ENCODE results near the gene CRYL1. TPM values are rescaled to one million over a fixed set of nuclear protein-coding genes. Genes with fewer than 3 reads are reported as not detected.

The CRYL1 gene
- polyA plus RNA-seq, 1 of the 3 experiments (the other 2 are of a cell fraction): 34.8 TPM

DNA sequence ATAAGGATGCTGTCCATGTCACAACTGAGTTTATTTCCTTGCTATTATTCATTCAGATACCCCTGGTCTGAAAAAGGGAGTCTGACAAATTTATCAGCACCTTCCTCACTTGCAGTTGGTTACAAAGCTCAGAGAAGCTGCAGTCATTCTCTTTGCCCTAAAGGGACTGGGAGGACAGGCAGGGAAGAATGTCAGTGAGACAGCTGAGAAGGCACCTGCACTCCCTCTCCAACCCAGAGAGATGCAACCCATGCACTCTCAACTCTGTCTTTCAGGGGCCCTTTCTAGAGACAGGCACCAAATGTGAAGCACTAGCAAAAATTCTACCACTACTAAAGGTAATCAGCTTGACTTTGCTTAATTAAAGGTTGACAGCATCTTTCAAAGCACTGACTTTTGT, 83.3 kb downstream of the CRYL1 start (continued):
- no peak for TF ChIP-seq GABPA (IDR thresholded peaks at IDR 0.05; ENCODE audit: low read depth)
- TF ChIP-seq YY1 (IDR thresholded peaks at IDR 0.05; ENCODE audit: low read depth): no peak
- TF ChIP-seq NFIC (IDR thresholded peaks at IDR 0.05; ENCODE audit: borderline replicate concordance): no peak
- TF ChIP-seq MXI1 (IDR thresholded peaks at IDR 0.05; ENCODE audit: low read depth, low read length): no peak

DNA sequence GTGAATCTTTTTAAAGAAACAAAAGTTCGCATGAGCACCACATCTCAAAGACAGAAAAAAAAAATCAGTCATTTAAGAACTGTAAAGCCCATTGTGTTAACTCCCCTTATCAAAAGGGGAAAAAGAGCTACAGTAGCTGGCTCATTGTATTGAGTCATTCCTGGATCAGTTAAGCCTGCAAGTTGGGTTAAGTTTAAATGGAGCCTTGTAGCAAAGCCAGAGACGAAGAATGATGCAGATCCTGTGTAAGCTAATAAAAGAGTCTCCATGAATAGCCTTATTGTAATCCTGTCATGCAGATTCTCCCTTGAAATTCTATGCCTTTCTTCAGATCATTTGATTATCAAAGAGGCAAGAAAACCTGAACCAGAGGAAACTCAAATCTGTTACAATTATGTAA, 83.8 kb downstream of the CRYL1 start:
- H3K27me3 ChIP-seq (ENCODE audit: insufficient read depth): no peaks in the 10 kb centered on the region
- POLR2A ChIA-PET: no interaction called here
- 28% methylated on average over 2 of the region's 2 CpGs for WGBS (ENCODE audit: low lambda C conversion rate)
- no peak overlapping the region for H3K9ac ChIP-seq
- H3K79me2 ChIP-seq (ENCODE audit: insufficient read depth): no peaks in the 10 kb centered on the region
- no peak overlapping the region for H2AFZ ChIP-seq (ENCODE audit: low read depth)
- CTCF ChIA-PET: interaction anchor here (0.9 to 1.5 kb wide), 2 partner anchors 14 to 245 kb away, joined by 3 read pairs; no protein-coding TSS in a partner anchor
- H3K4me2 ChIP-seq: 0 out of 2 replicates have a peak overlapping the region, but pooled peaks have one; percentile 0
- TF ChIP-seq FOSL2 (IDR thresholded peaks at IDR 0.05; ENCODE audit: borderline replicate concordance, low read depth) (peak; percentile 9; the same call in 1 of the 2 replicates), JUND (IDR thresholded peaks at IDR 0.05) (peak; percentile 35; the same call in 1 of the 2 replicates)
- TF ChIP-seq, protein P1, sequence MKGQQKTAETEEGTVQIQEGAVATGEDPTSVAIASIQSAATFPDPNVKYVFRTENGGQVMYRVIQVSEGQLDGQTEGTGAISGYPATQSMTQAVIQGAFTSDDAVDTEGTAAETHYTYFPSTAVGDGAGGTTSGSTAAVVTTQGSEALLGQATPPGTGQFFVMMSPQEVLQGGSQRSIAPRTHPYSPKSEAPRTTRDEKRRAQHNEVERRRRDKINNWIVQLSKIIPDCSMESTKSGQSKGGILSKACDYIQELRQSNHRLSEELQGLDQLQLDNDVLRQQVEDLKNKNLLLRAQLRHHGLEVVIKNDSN (IDR thresholded peaks at IDR 0.05; ENCODE audit: borderline replicate concordance, low read depth): no peak
- TF ChIP-seq, protein P2, sequence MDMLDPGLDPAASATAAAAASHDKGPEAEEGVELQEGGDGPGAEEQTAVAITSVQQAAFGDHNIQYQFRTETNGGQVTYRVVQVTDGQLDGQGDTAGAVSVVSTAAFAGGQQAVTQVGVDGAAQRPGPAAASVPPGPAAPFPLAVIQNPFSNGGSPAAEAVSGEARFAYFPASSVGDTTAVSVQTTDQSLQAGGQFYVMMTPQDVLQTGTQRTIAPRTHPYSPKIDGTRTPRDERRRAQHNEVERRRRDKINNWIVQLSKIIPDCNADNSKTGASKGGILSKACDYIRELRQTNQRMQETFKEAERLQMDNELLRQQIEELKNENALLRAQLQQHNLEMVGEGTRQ (IDR thresholded peaks at IDR 0.05; ENCODE audit: borderline replicate concordance, low read depth, low read length): no peak
- TF ChIP-seq, protein P3, sequence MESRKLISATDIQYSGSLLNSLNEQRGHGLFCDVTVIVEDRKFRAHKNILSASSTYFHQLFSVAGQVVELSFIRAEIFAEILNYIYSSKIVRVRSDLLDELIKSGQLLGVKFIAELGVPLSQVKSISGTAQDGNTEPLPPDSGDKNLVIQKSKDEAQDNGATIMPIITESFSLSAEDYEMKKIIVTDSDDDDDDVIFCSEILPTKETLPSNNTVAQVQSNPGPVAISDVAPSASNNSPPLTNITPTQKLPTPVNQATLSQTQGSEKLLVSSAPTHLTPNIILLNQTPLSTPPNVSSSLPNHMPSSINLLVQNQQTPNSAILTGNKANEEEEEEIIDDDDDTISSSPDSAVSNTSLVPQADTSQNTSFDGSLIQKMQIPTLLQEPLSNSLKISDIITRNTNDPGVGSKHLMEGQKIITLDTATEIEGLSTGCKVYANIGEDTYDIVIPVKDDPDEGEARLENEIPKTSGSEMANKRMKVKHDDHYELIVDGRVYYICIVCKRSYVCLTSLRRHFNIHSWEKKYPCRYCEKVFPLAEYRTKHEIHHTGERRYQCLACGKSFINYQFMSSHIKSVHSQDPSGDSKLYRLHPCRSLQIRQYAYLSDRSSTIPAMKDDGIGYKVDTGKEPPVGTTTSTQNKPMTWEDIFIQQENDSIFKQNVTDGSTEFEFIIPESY (IDR thresholded peaks at IDR 0.05; ENCODE audit: borderline replicate concordance, low read depth): no peak
- H4K20me1 ChIP-seq (ENCODE audit: insufficient read depth): no peaks in the 10 kb centered on the region
- DNase-seq: no peak
- peaks cover 6% of the 10 kb centered on the region for H3F3A ChIP-seq (replicated peaks; ENCODE audit: insufficient read depth)
- H3K4me3 ChIP-seq (ENCODE audit: low read depth in 2 of 2, low read length in 1 of 2): no peak overlapping the region
- H3K4me1 ChIP-seq (ENCODE audit: control insufficient read depth in 1 of 2, insufficient read depth in 2 of 2, low read depth in 1 of 2, low read length in 1 of 2): no peaks in the 10 kb centered on the region; a peak in 1 of 4 replicates
- no peaks in the 10 kb centered on the region for H3K36me3 ChIP-seq (replicated peaks in 1 of 2; ENCODE audit: control insufficient read depth in 1 of 2, insufficient read depth in 2 of 2, low read length in 1 of 2)
- no peaks in the 10 kb centered on the region for H3K9me2 ChIP-seq
- H3K9me3 ChIP-seq: no peaks in the 10 kb centered on the region
- peak overlapping the region in 1 of 2 experiments; percentile 26; a peak in 2 of 4 replicates for H3K27ac ChIP-seq (ENCODE audit: low read depth in 2 of 2, low read length in 1 of 2)

DNA sequence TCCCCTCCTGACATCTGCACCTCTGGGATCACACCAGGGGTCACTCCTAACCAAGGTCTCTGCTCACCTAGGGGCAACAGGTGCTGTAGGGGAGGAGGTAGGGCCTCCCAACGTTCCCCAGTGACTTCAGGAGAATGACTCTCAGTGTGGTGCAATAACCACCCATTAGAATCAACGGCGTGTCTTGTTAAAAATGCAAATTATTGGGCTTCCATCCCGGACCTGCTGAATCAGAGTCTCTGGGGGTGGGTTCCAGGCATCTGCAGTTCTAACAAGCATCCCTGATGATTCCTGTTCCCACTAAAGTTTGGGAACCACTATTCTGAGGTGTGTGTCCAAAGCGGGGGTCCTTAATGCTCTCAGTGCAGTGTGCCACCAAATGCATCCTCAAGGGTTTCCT, 84.6 kb downstream of the CRYL1 start:
- Histone ChIP-seq H4K20me1 (ENCODE audit: insufficient read depth) (no peaks in the 10 kb centered on the region), H3K4me3 (ENCODE audit: low read depth in 2 of 2, low read length in 1 of 2) (no peak overlapping the region), H3K4me2 (no peak overlapping the region), H3K27ac (ENCODE audit: low read depth in 2 of 2, low read length in 1 of 2) (no peak overlapping the region), H3F3A (replicated peaks; ENCODE audit: insufficient read depth) (peaks cover 6% of the 10 kb centered on the region), H3K4me1 (ENCODE audit: control insufficient read depth in 1 of 2, insufficient read depth in 2 of 2, low read depth in 1 of 2, low read length in 1 of 2) (no peaks in the 10 kb centered on the region; a peak in 1 of 4 replicates), H3K9ac (no peak overlapping the region), H2AFZ (ENCODE audit: low read depth) (no peak overlapping the region), H3K79me2 (ENCODE audit: insufficient read depth) (no peaks in the 10 kb centered on the region), H3K9me3 (no peaks in the 10 kb centered on the region), H3K27me3 (ENCODE audit: insufficient read depth) (no peaks in the 10 kb centered on the region), H3K9me2 (no peaks in the 10 kb centered on the region), H3K36me3 (replicated peaks in 1 of 2; ENCODE audit: control insufficient read depth in 1 of 2, insufficient read depth in 2 of 2, low read length in 1 of 2) (no peaks in the 10 kb centered on the region)
- no peak for DNase-seq
- CTCF ChIA-PET: interaction anchor here (1.3 kb wide), 1 partner anchor 244 kb away, joined by 4 read pairs; no protein-coding TSS in a partner anchor
- 63% methylated on average over 5 of the region's 5 CpGs for WGBS (ENCODE audit: low lambda C conversion rate)
- POLR2A ChIA-PET: no interaction called here
- TF ChIP-seq POLR2AphosphoS5 (IDR thresholded peaks at IDR 0.05; ENCODE audit: low read depth, low read length): no peak
- no peak for TF ChIP-seq MXI1 (IDR thresholded peaks at IDR 0.05; ENCODE audit: low read depth, low read length)
- no peak for TF ChIP-seq NRF1 (IDR thresholded peaks at IDR 0.05; ENCODE audit: low read depth, low read length)
- no peak for TF ChIP-seq JUND (IDR thresholded peaks at IDR 0.05)
- no peak for TF ChIP-seq RAD21 (IDR thresholded peaks at IDR 0.05; ENCODE audit: low read length)

Data from SK-N-SH (cell line).